GM18526 (cell line): ENCODE results near the gene TTC13.

Experiments
- POLR2A ChIP-seq: IDR thresholded peaks from 3 replicates; pipeline ENCODE4 v1.6.1; 2011; ENCODE audit not compliant: insufficient read length; ENCODE audit errors: extremely low read depth

Gene TTC13

DNA sequence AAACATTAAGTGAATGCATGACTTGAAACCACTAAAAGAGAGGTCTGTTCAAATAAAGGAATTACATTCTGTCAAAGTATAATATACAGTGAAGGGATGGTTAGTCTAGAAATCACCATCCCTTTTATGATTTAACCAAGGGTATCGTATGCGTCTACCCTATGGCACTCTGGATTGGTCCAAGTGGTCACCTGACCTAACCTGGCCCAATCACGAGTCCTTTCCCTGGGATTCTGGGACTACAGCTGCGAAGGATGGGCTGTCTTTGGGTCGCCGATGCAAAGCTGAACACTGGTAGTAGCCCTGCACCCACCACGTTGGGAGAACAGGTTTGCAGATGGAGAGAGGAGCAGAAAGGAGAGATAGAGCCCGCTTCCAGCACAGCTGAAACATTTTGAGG, 79.9 kb downstream of the TTC13 start:
- no peak for TF ChIP-seq POLR2A

- TF ChIP-seq POLR2A, result no peak
These were observed 80.5 kb downstream of the TTC13 start for GRCh38 chr1:230898144-230898543.

DNA sequence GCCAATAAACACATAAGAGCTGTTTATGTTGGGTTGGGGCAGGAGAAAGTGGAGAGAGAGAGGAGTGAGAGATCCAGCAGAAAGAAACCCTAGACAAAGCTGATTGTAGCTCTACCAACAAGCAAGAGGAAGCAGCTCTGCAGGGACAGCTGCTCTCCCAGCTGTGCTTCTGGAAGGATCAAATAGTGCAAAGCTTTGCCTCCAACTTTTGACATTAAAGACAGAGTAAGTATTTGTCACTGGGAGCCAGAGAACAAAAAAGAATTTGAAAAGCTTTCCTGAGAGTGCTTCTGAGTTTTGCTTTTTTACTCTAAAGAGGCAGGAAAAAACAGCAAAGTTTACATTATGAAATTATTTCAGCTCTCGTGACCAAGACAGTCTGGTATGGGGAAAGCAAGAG, 81.9 kb downstream of the TTC13 start:
- no peak for TF ChIP-seq POLR2A

- no peak for TF ChIP-seq POLR2A
These were observed 83.2 kb downstream of the TTC13 start for GRCh38 chr1:230895452-230895851.

GRCh38 chr1:230894664-230895063, 84.0 kb downstream of the TTC13 start:
- TF ChIP-seq POLR2A, result no peak

DNA sequence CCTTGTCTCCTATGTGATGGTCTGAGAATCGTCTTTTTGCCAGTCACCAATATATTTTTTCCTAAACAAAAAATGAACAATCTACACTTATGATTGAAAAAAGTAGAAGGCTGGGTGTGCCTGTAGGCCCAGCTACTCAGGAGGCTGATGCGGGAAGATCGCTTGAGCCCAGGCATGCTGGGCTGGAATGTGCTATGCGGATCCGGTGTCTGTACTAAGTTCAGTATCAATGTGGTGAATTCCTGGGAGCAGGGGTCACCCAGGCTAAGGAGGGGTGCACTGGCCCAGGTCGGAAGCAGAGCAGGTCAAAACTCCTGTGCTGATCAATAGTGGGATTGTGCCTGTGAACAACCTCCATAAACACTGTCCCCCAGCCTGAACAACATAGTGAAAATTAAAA, 84.6 kb downstream of the TTC13 start:
- no peak for TF ChIP-seq POLR2A

GRCh38 chr1:230892018-230892491, 86.6 kb downstream of the TTC13 start:
- TF ChIP-seq POLR2A, result no peak

DNA sequence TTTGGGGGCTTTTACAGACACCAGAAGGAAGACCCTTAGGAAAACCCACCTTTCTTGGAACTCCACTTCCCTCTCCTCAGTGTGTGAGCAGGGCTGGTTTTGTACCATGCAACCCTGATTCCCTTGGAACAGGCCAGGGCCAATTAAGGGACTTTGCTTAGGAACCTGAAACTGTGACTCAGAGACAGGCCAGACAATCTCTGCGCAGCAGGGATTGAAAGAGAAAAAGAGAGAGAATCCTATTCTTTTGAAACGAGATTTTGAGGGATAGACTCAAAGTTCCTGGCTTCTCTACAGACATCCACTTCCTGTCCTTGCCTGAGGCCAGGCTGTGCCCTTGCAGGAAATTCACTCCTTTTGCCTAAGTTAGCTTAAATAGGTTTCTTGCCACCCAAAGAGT, 87.2 kb downstream of the TTC13 start:
- no peak for TF ChIP-seq POLR2A

- no peak for TF ChIP-seq POLR2A
These were observed 94.0 kb downstream of the TTC13 start for GRCh38 chr1:230884646-230885045.

DNA sequence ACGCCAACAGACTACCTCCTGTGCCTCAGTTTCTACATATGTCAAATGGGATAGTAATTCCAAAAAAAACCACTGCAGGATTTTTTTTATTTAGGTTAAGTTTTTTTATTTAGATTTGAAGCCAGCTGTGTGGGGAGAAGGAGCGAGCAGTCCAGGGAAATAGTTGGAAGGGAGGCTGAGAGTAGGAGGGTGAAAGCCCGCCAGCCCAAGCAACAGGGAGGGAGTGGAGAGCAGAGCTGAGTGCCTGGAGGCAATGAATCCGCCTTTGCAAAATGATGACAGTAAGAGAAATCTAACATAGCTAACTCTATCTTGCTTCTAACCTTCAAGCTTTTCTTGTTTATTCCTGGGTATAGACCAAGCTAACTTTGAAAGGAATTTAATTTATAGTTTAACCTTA, 94.7 kb downstream of the TTC13 start:
- TF ChIP-seq POLR2A, result no peak

DNA sequence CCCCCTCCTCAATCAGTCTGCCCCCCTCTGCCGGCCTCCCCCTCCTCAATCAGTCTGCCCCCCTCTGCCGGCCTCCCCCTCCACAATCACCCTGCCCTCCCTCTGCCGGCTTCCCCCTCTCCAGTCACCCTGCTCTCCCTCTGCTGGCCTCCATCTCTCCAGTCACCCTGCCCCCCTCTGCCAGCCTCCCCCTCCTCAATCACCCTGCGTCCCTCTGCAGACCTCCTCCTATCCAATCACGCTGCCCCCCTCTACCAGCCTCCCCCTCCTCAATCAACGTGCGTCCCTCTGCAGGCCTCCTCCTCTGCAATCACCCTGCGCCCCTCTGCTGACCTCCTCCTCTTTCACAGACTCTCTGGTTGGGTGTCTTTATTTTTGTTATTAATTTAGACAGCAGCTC, 98.9 kb downstream of the TTC13 start:
- TF ChIP-seq POLR2A, result no peak

DNA sequence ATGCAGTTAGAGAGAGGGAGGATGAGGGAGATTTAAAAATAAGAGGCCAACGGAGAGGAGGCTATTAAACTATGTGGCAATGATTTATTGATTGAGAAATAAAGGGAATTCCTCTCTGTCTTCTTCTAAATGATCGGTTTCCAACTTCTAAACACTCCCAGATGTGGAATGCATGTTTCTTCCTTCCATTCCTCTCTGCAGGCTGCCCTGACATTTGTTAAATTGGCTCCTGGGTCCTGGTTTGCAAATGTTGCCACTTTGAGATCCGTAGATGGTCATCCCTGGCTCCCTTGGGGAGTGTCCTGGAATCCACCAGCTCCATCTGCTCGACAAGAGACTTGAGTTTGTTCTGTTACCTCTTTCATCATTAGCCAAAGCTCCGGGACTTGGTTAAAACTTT, 100.1 kb downstream of the TTC13 start:
- no peak for TF ChIP-seq POLR2A

- TF ChIP-seq POLR2A, result no peak
These were observed 100.6 kb downstream of the TTC13 start for GRCh38 chr1:230877924-230878590.

- TF ChIP-seq POLR2A, result no peak
These were observed 101.3 kb downstream of the TTC13 start for GRCh38 chr1:230877146-230877923.

DNA sequence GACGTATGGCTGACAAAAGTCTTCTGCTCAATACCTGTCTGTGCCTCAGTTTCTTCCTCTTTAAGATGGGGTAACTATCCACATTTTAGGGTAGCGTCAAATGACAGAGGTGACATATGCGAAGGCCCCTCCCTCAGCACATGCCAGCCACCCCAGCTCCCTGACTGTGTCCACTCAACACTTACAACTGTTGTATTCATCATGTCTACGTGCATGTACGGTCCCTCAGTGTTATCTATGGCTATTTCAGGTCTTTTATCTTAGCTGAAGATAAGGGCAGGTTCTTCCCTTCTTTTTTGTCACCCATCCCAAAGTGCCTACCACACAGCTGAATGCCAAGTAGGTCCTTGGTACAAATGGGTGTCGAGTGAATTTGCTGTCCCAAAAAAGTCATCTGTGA, 102.0 kb downstream of the TTC13 start:
- TF ChIP-seq POLR2A, result no peak

- TF ChIP-seq POLR2A, result no peak
These were observed 103.3 kb downstream of the TTC13 start for GRCh38 chr1:230875370-230875769.

DNA sequence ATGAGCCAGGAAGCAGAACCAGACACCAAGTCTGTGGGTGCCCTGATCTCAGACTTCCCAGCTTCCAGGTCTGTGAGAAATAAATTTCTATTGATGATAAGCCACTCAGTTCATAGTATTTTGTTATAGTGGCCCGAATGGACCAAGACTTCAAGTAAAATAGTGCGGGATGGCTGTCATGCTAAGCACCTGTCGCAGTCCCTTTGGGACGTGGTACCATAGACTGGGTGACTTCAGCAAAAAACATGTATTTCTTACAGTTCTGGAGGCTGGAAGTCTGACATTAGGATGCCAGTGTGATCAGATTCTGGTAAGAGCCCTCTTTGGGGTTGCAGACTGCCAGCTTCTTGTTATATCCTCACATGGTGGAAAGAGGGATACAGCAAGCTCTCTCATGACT, 107.7 kb downstream of the TTC13 start:
- TF ChIP-seq POLR2A, result no peak
